HG03060 (cell line): ENCODE results near the gene ARHGEF19.

Source experiments
- ATAC-seq: cut with Tn5 transposase; IDR thresholded peaks from one replicate; pipeline ENCODE4 v1.9.1; 2021; ENCODE audit warnings: low read depth, moderate number of reproducible peaks; ENCODE audit not compliant: unreplicated experiment

The ARHGEF19 gene

GRCh38 chr1:16184557-16185303 is 27.7 kb downstream of the ARHGEF19 start:
- no peak for ATAC-seq

GRCh38 chr1:16183765-16184556 is 28.5 kb downstream of the ARHGEF19 start:
- no peak for ATAC-seq

GRCh38 chr1:16183179-16183578 is 29.3 kb downstream of the ARHGEF19 start:
- ATAC-seq = no peak

GRCh38 chr1:16181887-16182719 is 30.3 kb downstream of the ARHGEF19 start:
- no peak for ATAC-seq

GRCh38 chr1:16180291-16180824 is 32.1 kb downstream of the ARHGEF19 start:
- ATAC-seq = no peak

GRCh38 chr1:16178596-16179497 is 33.6 kb downstream of the ARHGEF19 start:
- ATAC-seq = no peak

DNA sequence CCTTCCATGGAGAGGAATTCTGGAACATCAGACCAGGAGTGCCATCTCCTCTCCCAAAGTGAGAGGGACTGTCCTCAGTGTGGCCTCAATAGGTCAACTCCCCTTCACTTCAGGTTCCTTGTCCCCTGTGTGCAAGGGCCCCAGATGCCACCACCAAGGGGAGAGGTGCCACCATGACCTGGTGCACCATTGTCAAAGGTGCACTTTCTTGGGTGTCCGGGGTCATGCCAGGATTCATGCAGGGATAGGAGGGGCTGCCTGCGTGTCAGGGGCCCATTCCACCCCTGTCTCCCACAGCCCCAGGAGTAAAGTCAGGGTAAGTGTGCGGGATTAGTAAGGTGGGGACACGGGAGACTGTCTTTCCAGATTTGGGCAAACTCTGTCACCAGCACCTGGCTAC is 35.1 kb downstream of the ARHGEF19 start:
- no peak for ATAC-seq

- ATAC-seq = no peak
Observed at GRCh38 chr1:16176653-16177052, 35.8 kb downstream of the ARHGEF19 start.

GRCh38 chr1:16175610-16176553 is 36.6 kb downstream of the ARHGEF19 start:
- no peak for ATAC-seq

GRCh38 chr1:16174886-16175598 is 37.4 kb downstream of the ARHGEF19 start:
- no peak for ATAC-seq

DNA sequence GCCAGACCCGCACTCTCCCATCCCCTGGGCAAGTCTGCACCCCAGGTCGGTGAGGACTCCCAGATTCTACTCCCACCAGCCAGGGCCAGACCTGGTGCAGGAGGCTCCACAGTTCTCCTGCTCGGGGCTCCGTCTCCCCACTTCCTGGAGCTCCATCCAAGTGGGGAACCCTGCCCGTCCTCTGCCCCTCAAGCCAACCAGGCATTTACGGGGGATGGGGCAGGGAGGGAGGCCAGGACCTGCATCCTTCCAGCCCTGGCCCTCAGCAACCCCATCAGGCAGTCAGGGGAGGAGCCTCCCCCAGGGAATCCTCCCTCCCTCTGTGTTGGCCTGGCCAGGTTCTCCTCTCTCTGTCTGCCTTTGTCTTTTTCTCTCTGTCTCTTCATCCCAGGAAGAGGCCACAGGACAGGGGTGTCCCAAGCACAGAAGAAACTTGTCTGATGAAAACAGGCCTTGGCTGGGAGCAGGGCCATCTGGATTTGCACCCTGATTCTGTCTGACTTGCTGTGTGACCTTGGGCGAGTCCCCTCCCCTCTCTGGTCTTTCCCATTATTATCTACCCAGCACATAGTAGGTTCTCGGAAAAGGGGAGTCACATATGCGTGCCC is 38.1 kb downstream of the ARHGEF19 start:
- no peak for ATAC-seq

GRCh38 chr1:16173447-16174260 is 38.8 kb downstream of the ARHGEF19 start:
- ATAC-seq = no peak

DNA sequence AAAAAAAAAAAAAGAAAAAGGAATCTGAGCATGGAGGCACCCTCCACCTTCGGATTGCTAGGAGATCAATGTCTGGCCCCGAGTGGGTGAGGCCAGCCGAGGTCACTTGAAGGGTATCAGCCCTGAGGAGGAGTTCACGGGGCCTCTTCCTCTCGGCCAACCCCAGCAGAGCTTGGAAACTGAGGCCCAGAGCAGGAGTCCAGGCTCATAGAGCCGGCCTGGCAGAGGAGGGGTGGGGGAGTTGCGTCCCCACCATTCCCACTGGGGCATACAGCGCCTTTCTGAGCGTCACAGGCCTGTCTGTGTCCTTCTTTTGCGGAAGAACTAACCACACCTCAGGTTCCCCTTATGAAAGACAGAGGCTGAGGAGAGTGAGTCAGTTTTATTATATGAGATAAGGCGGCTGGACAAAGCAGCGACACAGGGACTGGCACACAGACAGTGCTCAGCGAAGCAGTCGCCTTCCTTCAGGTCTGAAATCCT is 39.4 kb downstream of the ARHGEF19 start:
- ATAC-seq = no peak

DNA sequence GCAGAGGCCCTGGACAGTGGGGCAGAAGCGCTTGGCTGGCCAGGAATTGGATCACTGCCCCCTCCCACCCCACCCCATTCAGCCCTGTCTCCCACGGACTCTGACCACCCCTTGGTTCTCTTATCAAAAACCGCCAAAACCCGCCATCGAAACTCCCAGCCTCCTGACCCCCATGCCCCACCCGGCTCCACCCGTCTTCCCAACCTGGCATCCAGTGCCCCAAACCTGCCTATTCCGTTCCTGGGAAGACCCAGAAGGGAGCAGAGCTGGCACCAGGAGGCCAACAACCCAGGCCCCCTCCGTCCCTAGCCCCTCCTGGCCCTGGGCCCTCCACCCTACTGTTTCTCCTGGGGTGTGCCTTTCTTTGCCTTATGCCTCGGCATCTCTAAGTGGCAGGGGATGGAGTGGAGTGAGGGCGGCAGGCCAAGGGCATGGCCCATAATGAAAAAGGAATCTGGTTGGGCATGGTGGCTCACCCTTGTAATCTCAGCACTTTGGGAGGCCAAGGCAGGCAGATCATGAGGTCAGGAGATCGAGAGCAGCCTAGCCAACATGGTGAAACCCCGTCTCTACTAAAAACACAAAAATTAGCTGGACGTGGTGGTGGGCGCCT is 40.1 kb downstream of the ARHGEF19 start:
- no peak for ATAC-seq

DNA sequence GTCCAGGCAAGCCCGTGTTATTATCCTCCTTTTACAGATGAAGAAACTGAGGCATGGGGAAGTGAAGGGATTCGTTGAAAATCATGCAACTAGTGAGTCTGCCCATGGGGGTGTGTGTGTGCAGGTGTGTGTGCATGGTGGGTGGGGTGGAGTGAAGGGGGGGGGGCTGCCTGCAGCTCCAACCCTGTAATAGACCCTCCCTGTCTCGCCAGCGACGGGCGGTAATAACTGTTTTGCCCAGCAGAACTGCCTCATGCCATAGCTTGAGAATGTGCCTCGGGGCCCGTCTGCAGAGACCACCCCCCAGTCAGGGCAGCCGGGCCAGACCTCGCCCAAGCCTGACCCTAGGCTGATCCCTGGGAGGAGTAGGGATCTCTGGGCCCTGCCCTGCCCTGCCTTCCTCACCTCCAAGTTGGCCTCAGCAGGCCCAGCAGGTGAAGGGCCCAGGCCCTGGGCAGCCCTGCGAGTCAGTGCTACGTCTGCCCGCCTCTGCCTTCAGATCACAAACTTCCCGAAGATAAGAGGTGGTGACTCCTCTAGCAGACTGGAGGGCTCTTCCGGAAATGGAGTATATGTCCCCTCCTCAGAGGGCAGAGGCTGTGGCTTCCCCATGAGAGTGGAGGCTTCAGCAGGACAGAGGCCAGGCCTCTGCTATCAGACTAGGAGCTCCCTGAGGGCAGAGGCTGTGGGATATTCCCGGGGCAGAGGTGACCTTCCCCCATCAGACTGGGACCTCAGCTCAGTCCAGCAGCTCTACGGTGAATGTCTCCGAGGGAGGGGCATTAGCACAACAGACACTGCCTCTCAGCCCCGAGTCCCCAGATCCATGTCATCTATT is 40.9 kb downstream of the ARHGEF19 start:
- no peak for ATAC-seq
